Posterior vena cava (tissue), 2 donors: Measurements from ENCODE around the gene HEMGN. TPM values are rescaled to one million over a fixed set of nuclear protein-coding genes. Genes with fewer than 3 reads are reported as not detected.
A peak's percentile ranks its signal among the peaks of the same experiment; 100 is the strongest.
"Not testable (repeated sequence)": the region's sequence is repeated elsewhere in the genome, so short reads cannot be mapped to it uniquely, and the experiment has no call there.

ENCODE experiments used
- DNase-seq: peaks from one replicate; pipeline ENCODE4 v3.0.0-alpha.2; 2020; ENCODE audit warnings: low spot score
- intact Hi-C, 2 donors: fragments of 100-400 bp; cut with DNase I; formaldehyde crosslinking; loops; one replicate each; pipeline versions ENCODE4 v1.14.1 to v1.14.2; 2022 to 2023
- long read RNA-seq, 2 donors: library from polyadenylated mRNA; unstranded; transcript quantifications; one replicate each; pipeline ENCODE4 v2.0.0, GENCODE V29; 2020 to 2021
- total RNA-seq, 2 donors: library from RNA; stranded (reverse); fragmentation: NEBNext Ultra II Directional; extraction: Animal tissue kit (Norgen Biotek cat#: 25700); gene quantifications; one replicate each; pipeline ENCODE4 v1.2.1, GENCODE V29; 2021
- donor health status: DM: yes; HTN: yes; CAD: no.
- donor health status: DM: yes; HTN: yes; CAD: no.

The HEMGN gene
- under 1 TPM; 0.33 to 0.83 TPM for total RNA-seq
- long read RNA-seq, donor 1: 0 reads
- long read RNA-seq, donor 2, partial matches to known transcripts: 1 of 1 reads
- long read RNA-seq, donor 2, other reads (novel, unspliced or antisense): 0 of 1 reads

- intact Hi-C loops: no loop called here
- DNase-seq: no peak
Observed at GRCh38 chr9:97938081-97938644, at the start of gene HEMGN. HEMGN (minus strand) TSS chr9:97938172; CDS start chr9:97938136, 36 bp downstream.

GRCh38 chr9:97987487-97987886, 49.5 kb upstream of the HEMGN start:
- DNase-seq: no peak
- intact Hi-C loops: loop anchor here (10.0 kb wide), 2 partner anchors 67 to 523 kb away; partner anchors contain the start of gene NANS (in 1 of the 2)

GRCh38 chr9:97985058-97985861, 47.3 kb upstream of the HEMGN start:
- intact Hi-C loops: loop anchor here (10.0 kb wide), 2 partner anchors 70 to 520 kb away; partner anchors contain the start of gene NANS (in 1 of the 2)

GRCh38 chr9:97984188-97985057, 46.5 kb upstream of the HEMGN start:
- intact Hi-C loops: loop anchor here (5.0 to 10.0 kb wide), 3 partner anchors 62 to 520 kb away; partner anchors contain the start of genes NANS (in 1 of the 2) and TRMO (in 1 of the 2)
- peak; percentile 94 for DNase-seq

More at GRCh38 chr9:97985058-97985861, 47.3 kb upstream of the HEMGN start:
- DNase-seq: peak; percentile 83

GRCh38 chr9:97983589-97984187, 45.7 kb upstream of the HEMGN start:
- intact Hi-C loops: loop anchor here (5.0 to 10.0 kb wide), 3 partner anchors 61 to 519 kb away; partner anchors contain the start of genes NANS (in 1 of the 2) and TRMO (in 1 of the 2)
- DNase-seq: peak; percentile 84

- peak; percentile 97 for DNase-seq
- intact Hi-C loops: loop anchor here (5.0 to 10.0 kb wide), 3 partner anchors 61 to 518 kb away; partner anchors contain the start of genes NANS (in 1 of the 2) and TRMO (in 1 of the 2)
Observed at GRCh38 chr9:97982683-97983588, 45.0 kb upstream of the HEMGN start, which contains the start of gene ANP32B. ANP32B (plus strand) TSS chr9:97983341; CDS start chr9:97983556, 215 bp downstream.

- intact Hi-C loops: loop anchor here (5.0 to 10.0 kb wide), 3 partner anchors 60 to 517 kb away; partner anchors contain the start of genes NANS (in 1 of the 2) and TRMO (in 1 of the 2)
- no peak for DNase-seq
Observed at GRCh38 chr9:97981846-97982682, 44.1 kb upstream of the HEMGN start.

- intact Hi-C loops: loop anchor here (5.0 to 10.0 kb wide), 3 partner anchors 59 to 516 kb away; partner anchors contain the start of genes NANS (in 1 of the 2) and TRMO (in 1 of the 2)
- no peak for DNase-seq
Observed at GRCh38 chr9:97980918-97981845, 43.2 kb upstream of the HEMGN start.

- DNase-seq: peak; percentile 90
- intact Hi-C loops: loop anchor here (5.0 to 10.0 kb wide), 3 partner anchors 58 to 516 kb away; partner anchors contain the start of genes NANS (in 1 of the 2) and TRMO (in 1 of the 2)
Observed at GRCh38 chr9:97980479-97980803, 42.5 kb upstream of the HEMGN start.

- intact Hi-C loops: loop anchor here (5.0 to 10.0 kb wide), 3 partner anchors 58 to 515 kb away; partner anchors contain the start of genes NANS (in 1 of the 2) and TRMO (in 1 of the 2)
Observed at GRCh38 chr9:97979788-97980478, 42.0 kb upstream of the HEMGN start.

GRCh38 chr9:97978371-97979130, 40.6 kb upstream of the HEMGN start:
- intact Hi-C loops: no loop called here
- DNase-seq: no peak

More at GRCh38 chr9:97979788-97980478, 42.0 kb upstream of the HEMGN start:
- no peak for DNase-seq

- intact Hi-C loops, DNase-seq: not testable (repeated sequence)
Observed at GRCh38 chr9:97976633-97977032, 38.7 kb upstream of the HEMGN start.

GRCh38 chr9:97975376-97975775, 37.4 kb upstream of the HEMGN start:
- no peak for DNase-seq
- intact Hi-C loops: no loop called here

GRCh38 chr9:97972753-97973152, 34.8 kb upstream of the HEMGN start:
- no peak for DNase-seq

More at GRCh38 chr9:97972753-97973152, 34.8 kb upstream of the HEMGN start:
- intact Hi-C loops: no loop called here
